ENCODE measurements around the gene OR7E24. TPM values are rescaled to one million over a fixed set of nuclear protein-coding genes. Genes with fewer than 3 reads are reported as not detected.

The OR7E24 gene
- total and polyA plus RNA-seq, 8 donors = not detected

GRCh38 chr19:9289231-9289884 is 38.6 kb downstream of the OR7E24 start:
- Histone ChIP-seq H3K4me1 (no peaks in the 10 kb centered on the region), H3K36me3 (peaks cover 0 to 48% of the 10 kb centered on the region in 2 donors), H3K9me3 (peaks cover 0 to 98% of the 10 kb centered on the region in 2 donors), H3K4me3 (no peak overlapping the region), H3K27me3 (peaks cover 0 to 3% of the 10 kb centered on the region in 2 donors), H3K27ac (no peak overlapping the region)
- no peak for TF ChIP-seq CTCF (IDR thresholded peaks at IDR 0.05)
- intact Hi-C loops (cut with DNase I) = no loop called here
- DNase-seq = no peak
- ATAC-seq = no peak

GRCh38 chr19:9295411-9295849 is 44.7 kb downstream of the OR7E24 start:
- DNase-seq = no peak
- Histone ChIP-seq H3K36me3 (peaks cover 9 to 94% of the 10 kb centered on the region in 2 donors), H3K9me3 (peaks cover 3 to 100% of the 10 kb centered on the region in 2 donors), H3K27me3 (no peaks in the 10 kb centered on the region), H3K27ac (no peak overlapping the region), H3K4me3 (no peak overlapping the region), H3K4me1 (no peaks in the 10 kb centered on the region)
- intact Hi-C loops (cut with DNase I) = no loop called here
- no peak for TF ChIP-seq CTCF (IDR thresholded peaks at IDR 0.05)
- no peak for ATAC-seq

GRCh38 chr19:9296336-9296735 is 45.6 kb downstream of the OR7E24 start:
- no peak for TF ChIP-seq CTCF (IDR thresholded peaks at IDR 0.05)
- H3K27ac ChIP-seq = no peak overlapping the region
- DNase-seq (no peak), ATAC-seq (no peak)
- H3K27me3 ChIP-seq = no peaks in the 10 kb centered on the region
- no peak overlapping the region for H3K4me3 ChIP-seq
- peaks cover 9 to 97% of the 10 kb centered on the region in 2 donors for H3K36me3 ChIP-seq
- peaks cover 3 to 100% of the 10 kb centered on the region in 2 donors for H3K9me3 ChIP-seq
- intact Hi-C loops (cut with DNase I) = no loop called here
- no peaks in the 10 kb centered on the region for H3K4me1 ChIP-seq

Other genes starting within 250 kb of the OR7E24 start
- gene MUC16, start 240.5 kb upstream of the OR7E24 start, total RNA-seq = 1 to 10 TPM in 1 of 2 donors, under 1 TPM in 1; 0.03 to 1.1 TPM
- gene MUC16, start 240.5 kb upstream of the OR7E24 start, polyA plus RNA-seq (ENCODE audit: insufficient read length in 6 of 6) = under 1 TPM in 4 of 6 donors, not detected in 2; under 0.01 to 0.10 (median 0.04) TPM
- not detected for gene OR1M1, start 163.9 kb upstream of the OR7E24 start, total RNA-seq
- gene OR1M1, start 163.9 kb upstream of the OR7E24 start, polyA plus RNA-seq (ENCODE audit: insufficient read length in 6 of 6) = under 1 TPM in 4 of 6 donors, not detected in 2; 0.09 to 0.13 (median 0.11) TPM
- gene OR7G2, start 143.5 kb upstream of the OR7E24 start, total RNA-seq = not detected
- under 1 TPM in 4 of 6 donors, not detected in 2; 0.06 to 0.13 (median 0.08) TPM for gene OR7G2, start 143.5 kb upstream of the OR7E24 start, polyA plus RNA-seq (ENCODE audit: insufficient read length in 6 of 6)
- not detected for gene OR7G1, start 135.2 kb upstream of the OR7E24 start, total RNA-seq
- gene OR7G1, start 135.2 kb upstream of the OR7E24 start, polyA plus RNA-seq (ENCODE audit: insufficient read length in 6 of 6) = not detected
- not detected for gene OR7G3, start 124.0 kb upstream of the OR7E24 start, total RNA-seq
- gene OR7G3, start 124.0 kb upstream of the OR7E24 start, polyA plus RNA-seq (ENCODE audit: insufficient read length in 6 of 6) = not detected
- 10 to 100 TPM; 25.1 to 32.4 TPM for gene ZNF317, start 110.5 kb upstream of the OR7E24 start, total RNA-seq
- 10 to 100 TPM; 28.5 to 33.8 (median 33.0) TPM for gene ZNF317, start 110.5 kb upstream of the OR7E24 start, polyA plus RNA-seq (ENCODE audit: insufficient read length in 6 of 6)
- under 1 TPM in 1 of 2 donors, not detected in 1; 0.10 TPM for gene OR7D2, start 72.0 kb upstream of the OR7E24 start, total RNA-seq
- gene OR7D2, start 72.0 kb upstream of the OR7E24 start, polyA plus RNA-seq (ENCODE audit: insufficient read length in 6 of 6) = 1 to 10 TPM in 1 of 6 donors, under 1 TPM in 5; 0.10 to 2.0 (median 0.15) TPM
- not detected for gene OR7D4, start 31.3 kb upstream of the OR7E24 start, total RNA-seq
- gene OR7D4, start 31.3 kb upstream of the OR7E24 start, polyA plus RNA-seq (ENCODE audit: insufficient read length in 6 of 6) = under 1 TPM; 0.03 to 0.10 (median 0.06) TPM
- gene ZNF699, start 58.9 kb downstream of the OR7E24 start, total RNA-seq = 1 to 10 TPM; 6.2 to 6.8 TPM
- gene ZNF699, start 58.9 kb downstream of the OR7E24 start, polyA plus RNA-seq (ENCODE audit: insufficient read length in 6 of 6) = 1 to 10 TPM; 6.9 to 9.5 (median 8.1) TPM
- gene ZNF559, start 73.2 kb downstream of the OR7E24 start, total RNA-seq = 10 to 100 TPM; 14.2 to 15.1 TPM
- gene ZNF559, start 73.2 kb downstream of the OR7E24 start, polyA plus RNA-seq (ENCODE audit: insufficient read length in 6 of 6) = 10 to 100 TPM; 70.0 to 78.5 (median 74.0) TPM
- 1 to 10 TPM; 1.6 to 2.6 TPM for gene ZNF177, start 112.1 kb downstream of the OR7E24 start, total RNA-seq
- 10 to 100 TPM; 11.8 to 15.5 (median 13.7) TPM for gene ZNF177, start 112.1 kb downstream of the OR7E24 start, polyA plus RNA-seq (ENCODE audit: insufficient read length in 6 of 6)
- gene ZNF266, start 184.6 kb downstream of the OR7E24 start, total RNA-seq = 10 to 100 TPM; 15.4 to 16.2 TPM
- 10 to 100 TPM; 31.1 to 97.1 (median 55.1) TPM for gene ZNF266, start 184.6 kb downstream of the OR7E24 start, polyA plus RNA-seq (ENCODE audit: insufficient read length in 6 of 6)
- gene ZNF560, start 247.7 kb downstream of the OR7E24 start, total RNA-seq = under 1 TPM; 0.13 to 0.15 TPM
- gene ZNF560, start 247.7 kb downstream of the OR7E24 start, polyA plus RNA-seq (ENCODE audit: insufficient read length in 6 of 6) = under 1 TPM; 0.14 to 0.59 (median 0.25) TPM

Measured in left lung (tissue), 10 donors.